Esophagus muscularis mucosa (tissue), 4 donors: Measurements from ENCODE around the gene QRSL1.

Source experiments
- CTCF ChIP-seq, 3 experiments: fragments of 200-600 bp in 2 of 3; fragments of 450-650 bp in 1 of 3; sonication (generic) in 2 of 3; IDR thresholded peaks; one replicate each; pipeline ENCODE4 v1.5.1; 2017 to 2019; ENCODE audit warnings: antibody characterized with exemption in 3 of 3, mild to moderate bottlenecking in 2 of 3, moderate library complexity in 1 of 3
- EP300 ChIP-seq: sonication (generic); formaldehyde crosslinking; IDR thresholded peaks from one replicate; pipeline ENCODE4 v1.6.1; 2017; ENCODE audit warnings: antibody characterized with exemption
- POLR2A ChIP-seq: fragments of 450-650 bp; IDR thresholded peaks from one replicate; pipeline ENCODE4 v1.6.1; 2017; ENCODE audit warnings: antibody characterized with exemption, moderate library complexity, mild to moderate bottlenecking, low read depth

GRCh38 chr6:106634565-106634964, 5.2 kb downstream of the QRSL1 start:
- no peak for TF ChIP-seq CTCF (IDR thresholded peaks at IDR 0.05)
- no peak for TF ChIP-seq POLR2A
- no peak for TF ChIP-seq EP300
